PFSK-1 (cell line): ENCODE measurements around the gene SSUH2. TPM values are rescaled to one million over a fixed set of nuclear protein-coding genes. Genes with fewer than 3 reads are reported as not detected.

Experiments
- FOXP2 ChIP-seq: optimal IDR thresholded peaks from 2 replicates; pipeline ENCODE3; 2011; ENCODE audit warnings: borderline replicate concordance, control low read depth, inconsistent platforms; ENCODE audit not compliant: insufficient read depth; ENCODE audit errors: extremely low read length, extremely low read depth
- POLR2AphosphoS5 ChIP-seq: IDR thresholded peaks from 2 replicates; pipeline ENCODE4 v1.6.1; 2012; ENCODE audit warnings: low read depth, mild to moderate bottlenecking, control low read depth, low read length, moderate library complexity
- REST ChIP-seq, 2 experiments: IDR thresholded peaks; 2 replicates each; pipeline versions ENCODE4 v1.6.1 to v1.8.0; 2011 to 2012; ENCODE audit warnings: low read depth in 2 of 2, low read length in 2 of 2, control low read depth in 1 of 2, inconsistent platforms in 1 of 2, mild to moderate bottlenecking in 1 of 2, moderate library complexity in 1 of 2; ENCODE audit not compliant: insufficient read depth in 1 of 2
- SIN3A ChIP-seq: IDR thresholded peaks from 2 replicates; pipeline ENCODE4 v1.6.1; 2012; ENCODE audit warnings: mild to moderate bottlenecking, low read length, moderate library complexity, borderline replicate concordance; ENCODE audit not compliant: insufficient read depth
- TAF1 ChIP-seq: IDR thresholded peaks from 2 replicates; pipeline ENCODE4 v1.6.1; 2012; ENCODE audit warnings: low read length, control low read depth, borderline replicate concordance; ENCODE audit not compliant: insufficient read depth
- polyA plus RNA-seq: library from polyadenylated mRNA; unstranded; fragments of >200 nt; gene quantifications from one replicate; pipeline ENCODE4 v1.2.1, GENCODE V29; 2012; ENCODE audit warnings: low read depth, missing spikeins; ENCODE audit not compliant: insufficient read length

The SSUH2 gene
- not detected for polyA plus RNA-seq

- TF ChIP-seq SIN3A, result no peak
- TF ChIP-seq REST (IDR thresholded peaks at IDR 0.05; ENCODE audit: insufficient read depth in 1 of 2, low read depth in 2 of 2, low read length in 2 of 2), result no peak
- no peak for TF ChIP-seq TAF1
- no peak for TF ChIP-seq FOXP2
- no peak for TF ChIP-seq POLR2AphosphoS5
These were observed at the start of gene SSUH2 for GRCh38 chr3:8644748-8645390. Gene SSUH2, minus strand, starts transcription at chr3:8644798. Its CDS starts 40 bp downstream, at chr3:8644758.

GRCh38 chr3:8681349-8681748 is 36.8 kb upstream of the SSUH2 start:
- no peak for TF ChIP-seq REST (IDR thresholded peaks at IDR 0.05; ENCODE audit: insufficient read depth in 1 of 2, low read depth in 2 of 2, low read length in 2 of 2)

- TF ChIP-seq POLR2AphosphoS5 (no peak), SIN3A (no peak), REST (IDR thresholded peaks at IDR 0.05; ENCODE audit: insufficient read depth in 1 of 2, low read depth in 2 of 2, low read length in 2 of 2) (no peak), FOXP2 (no peak), TAF1 (no peak)
These were observed 34.2 kb upstream of the SSUH2 start for GRCh38 chr3:8678751-8679150.

- TF ChIP-seq SIN3A (no peak), FOXP2 (no peak), TAF1 (no peak), REST (IDR thresholded peaks at IDR 0.05; ENCODE audit: insufficient read depth in 1 of 2, low read depth in 2 of 2, low read length in 2 of 2) (no peak), POLR2AphosphoS5 (no peak)
These were observed 28.6 kb upstream of the SSUH2 start for GRCh38 chr3:8673083-8673737.

GRCh38 chr3:8669019-8669418 is 24.4 kb upstream of the SSUH2 start:
- TF ChIP-seq TAF1 (no peak), FOXP2 (no peak), SIN3A (no peak), REST (IDR thresholded peaks at IDR 0.05; ENCODE audit: insufficient read depth in 1 of 2, low read depth in 2 of 2, low read length in 2 of 2) (no peak), POLR2AphosphoS5 (no peak)
